ENCODE measurements around the gene TTYH1. TPM values are rescaled to one million over a fixed set of nuclear protein-coding genes. Genes with fewer than 3 reads are reported as not detected.

The TTYH1 gene
- total RNA-seq, 1 experiment from 2014 or later, result 2.9 TPM

DNA sequence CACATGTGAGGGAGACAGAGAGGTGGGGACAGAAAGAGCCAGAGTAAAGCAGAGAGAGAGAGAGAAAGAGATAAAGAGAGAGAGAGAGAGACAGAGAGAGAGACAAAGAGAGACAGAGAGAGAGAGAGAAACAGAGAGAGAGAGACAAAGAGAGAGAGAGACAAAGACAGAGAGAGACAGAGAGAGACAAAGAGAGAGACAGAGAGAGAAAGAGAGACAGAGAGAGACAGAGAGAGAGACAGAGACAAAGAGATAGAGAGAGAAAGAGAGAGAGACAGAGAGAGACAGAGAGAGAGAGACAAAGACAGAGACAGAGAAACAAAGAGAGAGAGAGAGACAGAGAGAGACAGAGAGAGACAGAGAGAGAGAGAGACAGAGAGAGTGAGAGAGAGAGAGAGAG is 4.2 kb upstream of the TTYH1 start:
- intact Hi-C loops (cut with micrococcal nuclease; ENCODE audit: unreplicated experiment), result no loop called here
- CTCF ChIA-PET, result interaction anchor here (0.7 to 1.2 kb wide), 2 partner anchors 9 to 1222 kb away, joined by 3 to 4 read pairs; no protein-coding TSS in a partner anchor
- Mint-ChIP-seq H3K4me3 (ENCODE audit: low read depth, unreplicated experiment) (no peak overlapping the region), H3K27me3 (ENCODE audit: unreplicated experiment) (peaks cover 62% of the 10 kb centered on the region), H3K9me3 (ENCODE audit: low read depth, unreplicated experiment) (peaks cover 12% of the 10 kb centered on the region), H3K27ac (ENCODE audit: unreplicated experiment) (no peak overlapping the region), H3K36me3 (ENCODE audit: insufficient read depth, unreplicated experiment) (no peaks in the 10 kb centered on the region), H3K4me1 (ENCODE audit: low read depth, unreplicated experiment) (no peaks in the 10 kb centered on the region)
- no TSS peak for BruUV-seq (replicated peaks)
- no peak for DNase-seq
- TF ChIP-seq, protein P1, sequence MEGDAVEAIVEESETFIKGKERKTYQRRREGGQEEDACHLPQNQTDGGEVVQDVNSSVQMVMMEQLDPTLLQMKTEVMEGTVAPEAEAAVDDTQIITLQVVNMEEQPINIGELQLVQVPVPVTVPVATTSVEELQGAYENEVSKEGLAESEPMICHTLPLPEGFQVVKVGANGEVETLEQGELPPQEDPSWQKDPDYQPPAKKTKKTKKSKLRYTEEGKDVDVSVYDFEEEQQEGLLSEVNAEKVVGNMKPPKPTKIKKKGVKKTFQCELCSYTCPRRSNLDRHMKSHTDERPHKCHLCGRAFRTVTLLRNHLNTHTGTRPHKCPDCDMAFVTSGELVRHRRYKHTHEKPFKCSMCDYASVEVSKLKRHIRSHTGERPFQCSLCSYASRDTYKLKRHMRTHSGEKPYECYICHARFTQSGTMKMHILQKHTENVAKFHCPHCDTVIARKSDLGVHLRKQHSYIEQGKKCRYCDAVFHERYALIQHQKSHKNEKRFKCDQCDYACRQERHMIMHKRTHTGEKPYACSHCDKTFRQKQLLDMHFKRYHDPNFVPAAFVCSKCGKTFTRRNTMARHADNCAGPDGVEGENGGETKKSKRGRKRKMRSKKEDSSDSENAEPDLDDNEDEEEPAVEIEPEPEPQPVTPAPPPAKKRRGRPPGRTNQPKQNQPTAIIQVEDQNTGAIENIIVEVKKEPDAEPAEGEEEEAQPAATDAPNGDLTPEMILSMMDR (IDR thresholded peaks at IDR 0.05; ENCODE audit: unreplicated experiment), result no peak

DNA sequence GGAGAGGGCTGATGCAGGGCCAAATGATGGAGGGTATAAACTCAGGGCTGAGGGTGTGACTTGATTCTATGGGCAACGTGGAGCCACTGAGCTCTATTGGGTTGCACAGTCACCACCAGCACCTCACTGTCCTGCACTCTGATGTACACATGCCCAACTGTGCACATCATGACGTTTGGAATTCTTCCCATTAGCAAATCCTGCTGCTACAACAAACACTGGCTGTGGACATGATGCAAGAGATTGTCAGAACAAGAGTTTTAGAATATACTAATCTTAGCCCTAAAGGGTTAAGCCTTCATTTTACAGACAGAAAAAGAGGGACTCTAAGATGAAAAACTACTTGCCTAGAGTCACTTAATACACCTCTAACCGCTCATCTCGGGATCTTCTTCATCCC is 2.4 kb upstream of the TTYH1 start:
- intact Hi-C loops (cut with micrococcal nuclease; ENCODE audit: unreplicated experiment), result no loop called here
- TF ChIP-seq, protein P1 (IDR thresholded peaks at IDR 0.05; ENCODE audit: unreplicated experiment), result no peak

DNA sequence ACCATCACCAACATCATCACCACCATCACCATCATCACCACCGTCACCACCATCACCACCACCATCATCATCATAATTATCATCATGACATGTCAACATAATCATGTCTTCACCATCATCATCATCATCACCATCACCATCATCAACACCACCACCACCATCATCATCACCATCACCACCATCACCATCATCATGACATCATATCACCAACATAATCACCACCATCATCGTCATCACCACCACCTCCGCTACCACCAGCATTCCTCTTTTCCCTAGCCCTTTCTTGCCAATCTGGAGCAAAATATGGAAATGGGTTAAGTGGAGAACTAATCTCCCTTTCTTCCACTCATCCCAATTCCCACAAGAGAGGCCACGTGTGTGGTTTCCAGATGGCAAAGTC is 1.1 kb upstream of the TTYH1 start:
- no peak for DNase-seq
- no TSS peak for BruUV-seq (replicated peaks)
- Mint-ChIP-seq H3K9me3 (ENCODE audit: low read depth, unreplicated experiment) (peaks cover 12% of the 10 kb centered on the region), H3K4me1 (ENCODE audit: low read depth, unreplicated experiment) (peaks cover 13% of the 10 kb centered on the region), H3K4me3 (ENCODE audit: low read depth, unreplicated experiment) (no peak overlapping the region), H3K27ac (ENCODE audit: unreplicated experiment) (no peak overlapping the region), H3K27me3 (ENCODE audit: unreplicated experiment) (peaks cover 78% of the 10 kb centered on the region), H3K36me3 (ENCODE audit: insufficient read depth, unreplicated experiment) (no peaks in the 10 kb centered on the region)
- CTCF ChIA-PET, result no interaction called here
- intact Hi-C loops (cut with micrococcal nuclease; ENCODE audit: unreplicated experiment), result no loop called here
- TF ChIP-seq, protein P1 (IDR thresholded peaks at IDR 0.05; ENCODE audit: unreplicated experiment), result no peak

More for the DNA sequence above, 2.4 kb upstream of the TTYH1 start:
- no TSS peak for BruUV-seq (replicated peaks)
- Mint-ChIP-seq H3K27ac (ENCODE audit: unreplicated experiment) (no peak overlapping the region), H3K4me3 (ENCODE audit: low read depth, unreplicated experiment) (no peak overlapping the region), H3K27me3 (ENCODE audit: unreplicated experiment) (peaks cover 74% of the 10 kb centered on the region), H3K4me1 (ENCODE audit: low read depth, unreplicated experiment) (peaks cover 5% of the 10 kb centered on the region), H3K36me3 (ENCODE audit: insufficient read depth, unreplicated experiment) (no peaks in the 10 kb centered on the region), H3K9me3 (ENCODE audit: low read depth, unreplicated experiment) (peaks cover 15% of the 10 kb centered on the region)
- no peak for DNase-seq
- CTCF ChIA-PET, result no interaction called here

DNA sequence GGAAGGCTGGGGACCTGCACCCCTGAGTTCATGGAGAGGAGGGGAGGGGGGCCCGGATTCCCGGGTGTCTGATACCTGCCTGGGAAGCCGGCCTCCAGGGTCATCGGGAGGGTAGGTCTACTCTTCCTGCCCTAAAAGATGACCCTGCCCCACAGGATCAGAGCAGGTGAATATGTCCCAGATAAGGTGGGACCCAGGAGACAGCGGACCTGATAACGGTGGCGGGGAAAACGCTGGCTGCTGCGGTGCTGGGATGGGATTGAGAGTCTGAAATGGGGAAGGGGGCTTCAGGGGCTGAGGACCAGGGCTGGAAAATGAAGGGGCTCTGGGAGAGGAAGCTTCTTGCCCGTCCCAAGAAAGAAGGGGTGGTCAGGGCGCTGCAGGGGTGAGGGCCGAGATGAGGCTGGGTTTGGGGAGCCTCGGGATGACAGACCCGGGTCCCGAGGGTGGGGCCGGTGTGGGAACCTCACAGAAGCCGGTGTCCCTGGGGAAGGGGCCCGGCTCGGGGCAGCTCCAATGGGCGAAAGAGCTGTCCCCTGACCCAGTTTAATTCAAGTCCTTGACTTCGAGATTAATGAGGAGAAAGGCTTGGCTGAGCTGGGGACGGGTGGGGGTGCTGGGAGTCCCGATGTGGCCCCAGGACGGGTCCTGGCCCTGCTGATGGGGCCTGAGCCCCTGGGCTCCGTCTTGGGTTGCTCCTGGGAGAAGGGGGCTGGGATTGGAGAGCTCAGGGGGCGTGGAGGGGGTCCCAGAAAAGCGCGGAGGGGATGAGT is 823 bp downstream of the TTYH1 start:
- no peak for DNase-seq
- Mint-ChIP-seq H3K9me3 (ENCODE audit: low read depth, unreplicated experiment) (peaks cover 12% of the 10 kb centered on the region), H3K4me3 (ENCODE audit: low read depth, unreplicated experiment) (no peak overlapping the region), H3K4me1 (ENCODE audit: low read depth, unreplicated experiment) (peaks cover 13% of the 10 kb centered on the region), H3K27ac (ENCODE audit: unreplicated experiment) (no peak overlapping the region), H3K27me3 (ENCODE audit: unreplicated experiment) (peaks cover 59% of the 10 kb centered on the region), H3K36me3 (ENCODE audit: insufficient read depth, unreplicated experiment) (no peaks in the 10 kb centered on the region)
- TF ChIP-seq, protein P1 (IDR thresholded peaks at IDR 0.05; ENCODE audit: unreplicated experiment), result no peak
- CTCF ChIA-PET, result interaction anchor here (0.5 to 1.1 kb wide), 3 partner anchors 24 to 589 kb away, joined by 3 to 5 read pairs (median 3); no protein-coding TSS in a partner anchor
- BruUV-seq (replicated peaks), result no TSS peak
- intact Hi-C loops (cut with micrococcal nuclease; ENCODE audit: unreplicated experiment), result no loop called here

Measured in Calu3 (cell line).